ENCODE results near the gene SHQ1.

The SHQ1 gene

DNA sequence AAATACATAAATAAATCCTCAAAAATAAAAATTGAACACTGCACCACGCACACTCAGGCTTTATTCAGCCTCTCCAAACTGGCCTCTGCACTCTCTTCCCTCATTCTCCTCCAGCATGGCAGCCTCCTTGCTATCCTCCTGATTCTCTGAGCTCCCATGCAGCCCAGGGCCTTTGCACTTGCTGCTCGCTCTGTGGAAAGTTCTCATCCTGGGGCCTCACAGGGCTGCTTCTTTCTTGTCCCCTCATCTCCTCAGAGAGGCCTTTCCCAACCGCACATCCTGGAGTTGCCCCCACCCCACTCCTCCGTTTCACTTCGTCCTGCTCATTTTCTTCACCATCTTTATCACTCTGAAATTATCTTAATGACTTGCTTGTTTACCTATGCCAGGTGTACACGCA lies 123.0 kb downstream of the SHQ1 start:
- DNase-seq (ENCODE audit: low read depth): no peak
- TF ChIP-seq CTCF (IDR thresholded peaks at IDR 0.05; ENCODE audit: low read depth, low read length) (no peak), MYC (IDR thresholded peaks at IDR 0.05; ENCODE audit: low read depth, low read length) (no peak), POLR2A (IDR thresholded peaks at IDR 0.05; ENCODE audit: extremely low read depth, insufficient read length) (no peak)
- TF ChIP-seq, protein P1, sequence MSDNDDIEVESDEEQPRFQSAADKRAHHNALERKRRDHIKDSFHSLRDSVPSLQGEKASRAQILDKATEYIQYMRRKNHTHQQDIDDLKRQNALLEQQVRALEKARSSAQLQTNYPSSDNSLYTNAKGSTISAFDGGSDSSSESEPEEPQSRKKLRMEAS (IDR thresholded peaks at IDR 0.05; ENCODE audit: low read depth, low read length): no peak

GRCh38 chr3:72724070-72724469 lies 124.2 kb downstream of the SHQ1 start:
- TF ChIP-seq, protein P1 (IDR thresholded peaks at IDR 0.05; ENCODE audit: low read depth, low read length): no peak
- TF ChIP-seq CTCF (IDR thresholded peaks at IDR 0.05; ENCODE audit: low read depth, low read length): no peak
- TF ChIP-seq MYC (IDR thresholded peaks at IDR 0.05; ENCODE audit: low read depth, low read length): no peak
- TF ChIP-seq POLR2A (IDR thresholded peaks at IDR 0.05; ENCODE audit: extremely low read depth, insufficient read length): no peak
- no peak overlapping the region for H3K4me3 ChIP-seq (ENCODE audit: low read depth, low read length)
- DNase-seq (ENCODE audit: low read depth): no peak

More for the DNA sequence above, 123.0 kb downstream of the SHQ1 start:
- no peak overlapping the region for H3K4me3 ChIP-seq (ENCODE audit: low read depth, low read length)

DNA sequence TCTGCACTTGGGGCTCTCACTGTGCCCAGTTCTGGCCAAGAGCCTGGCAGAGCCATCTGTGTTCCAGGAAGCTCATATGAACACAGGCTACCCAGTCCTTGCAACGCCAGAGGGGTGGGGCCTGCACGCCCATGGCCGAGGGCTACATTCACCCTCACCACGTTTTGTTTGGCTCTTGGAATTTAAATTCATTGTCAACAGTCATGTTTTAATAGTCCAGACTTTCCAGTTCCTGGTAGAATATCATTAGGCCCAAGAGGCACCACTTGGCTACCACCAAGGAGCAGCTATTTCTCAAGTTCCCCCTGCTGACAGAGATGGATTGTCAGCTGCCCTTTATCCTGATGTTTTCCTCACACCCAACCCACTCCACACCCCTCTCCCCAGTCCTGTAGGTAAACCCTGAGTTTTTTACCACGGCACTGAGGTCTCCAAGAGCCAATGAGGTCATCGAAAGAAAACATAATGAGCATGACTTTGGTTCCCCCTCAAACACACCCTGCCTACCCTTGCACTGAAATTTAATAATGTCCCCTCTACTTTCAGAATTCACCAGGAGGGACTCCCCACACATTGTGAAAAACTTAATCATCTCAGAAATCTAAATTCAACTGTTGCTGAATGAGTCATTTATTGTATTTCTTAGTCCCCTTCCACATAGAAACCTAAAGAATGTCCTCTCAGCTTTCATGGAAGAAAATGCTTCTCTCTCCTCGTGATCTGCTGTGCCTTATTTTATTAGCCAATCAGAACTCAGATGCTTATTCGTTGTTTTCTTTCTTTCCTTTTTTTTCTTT lies 125.1 kb downstream of the SHQ1 start:
- no peak overlapping the region for H3K4me3 ChIP-seq (ENCODE audit: low read depth, low read length)
- TF ChIP-seq MYC (IDR thresholded peaks at IDR 0.05; ENCODE audit: low read depth, low read length): no peak
- TF ChIP-seq CTCF (IDR thresholded peaks at IDR 0.05; ENCODE audit: low read depth, low read length): no peak
- TF ChIP-seq, protein P1 (IDR thresholded peaks at IDR 0.05; ENCODE audit: low read depth, low read length): no peak
- no peak for TF ChIP-seq POLR2A (IDR thresholded peaks at IDR 0.05; ENCODE audit: extremely low read depth, insufficient read length)
- no peak for DNase-seq (ENCODE audit: low read depth)

DNA sequence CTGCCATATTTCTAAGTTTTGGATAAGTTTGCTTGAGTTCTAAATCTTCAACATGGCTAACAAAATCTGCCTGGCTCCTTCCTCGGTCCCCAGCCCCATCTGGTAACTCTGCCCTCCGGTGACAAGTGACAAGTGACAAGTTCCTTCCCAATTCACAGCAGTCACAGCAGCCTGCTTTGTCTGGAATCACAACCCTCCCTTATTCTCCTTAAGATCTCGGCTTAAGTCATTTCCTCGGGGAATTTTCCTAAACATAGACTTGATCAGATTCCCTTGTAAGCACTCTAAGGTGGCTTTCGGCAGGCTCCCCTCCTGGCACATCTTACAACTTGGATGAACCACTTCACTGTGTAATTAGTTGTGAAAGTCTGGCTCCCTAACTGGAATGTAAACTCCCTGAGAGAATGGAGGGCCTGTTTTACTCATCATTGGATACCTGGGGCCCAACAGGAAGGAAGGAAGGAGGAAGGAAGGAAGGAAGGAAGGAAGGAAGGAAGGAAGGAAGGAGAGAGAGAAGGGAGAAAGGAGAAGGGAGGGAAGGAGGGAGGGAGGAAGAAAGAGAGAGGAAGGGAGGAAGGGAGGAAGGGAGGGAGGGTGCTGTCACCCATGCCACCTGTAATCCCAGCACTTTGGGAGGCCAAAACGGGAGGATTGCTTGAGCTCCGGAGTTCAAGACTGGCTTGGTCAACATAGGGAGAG lies 126.4 kb downstream of the SHQ1 start:
- H3K4me3 ChIP-seq (ENCODE audit: low read depth, low read length): no peak overlapping the region
- TF ChIP-seq CTCF (IDR thresholded peaks at IDR 0.05; ENCODE audit: low read depth, low read length) (no peak), POLR2A (IDR thresholded peaks at IDR 0.05; ENCODE audit: extremely low read depth, insufficient read length) (no peak), MYC (IDR thresholded peaks at IDR 0.05; ENCODE audit: low read depth, low read length) (no peak)
- TF ChIP-seq, protein P1 (IDR thresholded peaks at IDR 0.05; ENCODE audit: low read depth, low read length): no peak
- no peak for DNase-seq (ENCODE audit: low read depth)

DNA sequence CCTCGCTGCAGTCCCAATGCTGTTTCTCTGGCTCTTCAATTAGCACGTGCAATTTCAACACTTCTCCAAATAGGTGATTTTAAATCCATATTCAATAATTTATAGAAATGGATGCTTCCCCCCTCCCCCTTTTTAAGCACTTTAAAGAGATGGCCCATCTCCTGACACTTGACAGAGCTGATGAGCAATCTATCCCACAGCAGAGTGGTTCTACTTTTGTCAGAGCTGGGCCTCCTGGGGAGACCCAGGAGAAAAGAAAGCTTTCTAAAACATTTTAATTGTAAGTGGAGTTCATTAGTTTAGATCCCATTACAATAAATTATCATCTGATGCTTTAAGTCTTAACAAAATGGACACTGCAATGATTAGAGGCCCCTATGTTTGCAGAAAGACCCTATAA lies 127.7 kb downstream of the SHQ1 start:
- no peak overlapping the region for H3K4me3 ChIP-seq (ENCODE audit: low read depth, low read length)
- no peak for DNase-seq (ENCODE audit: low read depth)
- TF ChIP-seq, protein P1 (IDR thresholded peaks at IDR 0.05; ENCODE audit: low read depth, low read length): no peak
- TF ChIP-seq MYC (IDR thresholded peaks at IDR 0.05; ENCODE audit: low read depth, low read length) (no peak), CTCF (IDR thresholded peaks at IDR 0.05; ENCODE audit: low read depth, low read length) (no peak), POLR2A (IDR thresholded peaks at IDR 0.05; ENCODE audit: extremely low read depth, insufficient read length) (no peak)

Data from NB4 (cell line).